Keratinocyte (primary cell): ENCODE data around the gene ANKRD23.

ENCODE experiments used
- EZH2 ChIP-seq: IDR thresholded peaks from one replicate; pipeline ENCODE4 v1.6.1; 2012; ENCODE audit warnings: inconsistent platforms, mild to moderate bottlenecking, low read length, moderate library complexity
- TF ChIP-seq, protein P1 (sequence below), 3 experiments: IDR thresholded peaks in 1 of 3; conservative IDR thresholded peaks in 1 of 3; optimal IDR thresholded peaks in 1 of 3; 2 replicates in 2 of 3; 3 replicates in 1 of 3; pipeline versions ENCODE3 to v1.5.1; 2011; ENCODE audit warnings: low read length in 3 of 3, mild to moderate bottlenecking in 3 of 3, moderate library complexity in 2 of 3, control low read depth in 1 of 3, inconsistent platforms in 1 of 3; ENCODE audit not compliant: insufficient read depth in 2 of 3; ENCODE audit errors: extremely low read depth in 1 of 3

DNA sequence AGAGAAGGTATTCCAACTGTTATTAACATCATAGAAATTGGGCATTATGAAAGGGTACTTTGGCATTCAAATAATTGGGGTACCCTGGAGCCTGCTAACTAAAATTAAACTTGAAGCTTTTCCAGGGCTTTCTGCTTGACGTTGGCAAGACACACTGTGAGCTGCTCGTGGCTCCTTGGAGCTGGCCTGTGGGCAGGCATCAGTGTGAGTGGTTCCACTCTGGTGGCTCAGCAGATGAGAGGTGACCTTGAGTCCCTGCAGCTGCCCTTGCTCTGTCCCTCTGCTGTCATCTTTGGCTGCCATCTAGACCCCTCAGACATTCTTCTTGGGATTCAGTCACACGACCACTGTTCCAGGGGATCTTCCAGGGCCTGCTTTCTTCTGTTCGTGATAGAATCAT is 21.0 kb downstream of the ANKRD23 start:
- TF ChIP-seq, protein P1, sequence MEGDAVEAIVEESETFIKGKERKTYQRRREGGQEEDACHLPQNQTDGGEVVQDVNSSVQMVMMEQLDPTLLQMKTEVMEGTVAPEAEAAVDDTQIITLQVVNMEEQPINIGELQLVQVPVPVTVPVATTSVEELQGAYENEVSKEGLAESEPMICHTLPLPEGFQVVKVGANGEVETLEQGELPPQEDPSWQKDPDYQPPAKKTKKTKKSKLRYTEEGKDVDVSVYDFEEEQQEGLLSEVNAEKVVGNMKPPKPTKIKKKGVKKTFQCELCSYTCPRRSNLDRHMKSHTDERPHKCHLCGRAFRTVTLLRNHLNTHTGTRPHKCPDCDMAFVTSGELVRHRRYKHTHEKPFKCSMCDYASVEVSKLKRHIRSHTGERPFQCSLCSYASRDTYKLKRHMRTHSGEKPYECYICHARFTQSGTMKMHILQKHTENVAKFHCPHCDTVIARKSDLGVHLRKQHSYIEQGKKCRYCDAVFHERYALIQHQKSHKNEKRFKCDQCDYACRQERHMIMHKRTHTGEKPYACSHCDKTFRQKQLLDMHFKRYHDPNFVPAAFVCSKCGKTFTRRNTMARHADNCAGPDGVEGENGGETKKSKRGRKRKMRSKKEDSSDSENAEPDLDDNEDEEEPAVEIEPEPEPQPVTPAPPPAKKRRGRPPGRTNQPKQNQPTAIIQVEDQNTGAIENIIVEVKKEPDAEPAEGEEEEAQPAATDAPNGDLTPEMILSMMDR (optimal IDR thresholded peaks at IDR 0.05 in 1 of 3, IDR thresholded peaks at IDR 0.05 in 1 of 3, conservative IDR thresholded peaks at IDR 0.05 in 1 of 3; ENCODE audit: extremely low read depth in 1 of 3, insufficient read depth in 2 of 3, low read length in 3 of 3) = no peak
- TF ChIP-seq EZH2 = no peak
